GM19023 (cell line): Measurements from ENCODE around the gene ZNF185.
"Not testable (repeated sequence)": the region's sequence is repeated elsewhere in the genome, so short reads cannot be mapped to it uniquely, and the experiment has no call there.

Source experiments
- ATAC-seq: cut with Tn5 transposase; IDR thresholded peaks from one replicate; pipeline ENCODE4 v1.9.1; 2021; ENCODE audit warnings: mild to moderate bottlenecking, moderate library complexity; ENCODE audit not compliant: unreplicated experiment

The ZNF185 gene

DNA sequence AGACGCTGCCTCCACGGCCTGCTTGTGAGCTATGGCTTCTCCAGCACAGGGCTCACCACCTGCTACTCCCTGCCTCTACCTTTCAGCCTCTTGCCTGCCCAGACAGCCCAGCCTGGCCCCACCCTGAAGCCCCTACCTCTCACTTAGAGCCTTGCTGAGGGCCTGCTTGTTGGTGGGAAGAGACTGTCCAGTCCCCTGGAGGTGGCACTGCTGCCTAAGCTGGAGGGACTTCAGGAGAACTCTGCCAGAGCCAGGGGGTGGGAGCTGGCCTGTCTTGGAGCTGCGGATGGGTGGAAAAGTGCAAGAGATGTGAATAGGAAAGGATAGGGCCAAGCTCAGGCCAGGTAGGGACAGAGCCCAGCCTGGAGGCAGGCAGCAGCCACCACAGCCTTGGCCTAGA lies 2.7 kb upstream of the ZNF185 start:
- no peak for ATAC-seq

- no peak for ATAC-seq
Measured at GRCh38 chrX:152895724-152896420, 2.0 kb upstream of the ZNF185 start.

DNA sequence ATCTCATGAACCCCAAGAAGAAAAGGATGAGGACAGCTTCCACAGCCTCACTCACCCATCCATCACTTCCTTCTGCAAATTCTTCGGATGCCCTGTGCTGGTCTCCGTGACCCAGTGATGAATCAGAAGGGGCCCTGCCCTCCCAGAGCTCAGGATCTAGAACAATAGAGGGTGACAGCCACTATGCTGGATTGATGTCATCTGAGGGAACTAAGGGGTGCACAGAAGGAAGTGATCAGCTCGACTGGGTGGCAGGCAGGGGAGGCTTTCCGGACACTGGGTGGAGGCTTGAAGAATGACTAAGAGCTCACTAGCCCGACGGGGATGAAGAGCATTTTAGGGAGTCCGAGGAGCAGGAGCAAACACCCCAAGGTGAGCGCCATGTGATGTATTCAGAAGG lies 1.4 kb upstream of the ZNF185 start:
- no peak for ATAC-seq

- ATAC-seq, result no peak
Measured at GRCh38 chrX:152898442-152898841, 575 bp downstream of the ZNF185 start.

- ATAC-seq, result no peak
Measured at GRCh38 chrX:152899111-152899873, 1.4 kb downstream of the ZNF185 start.

GRCh38 chrX:152899874-152900719 lies 2.2 kb downstream of the ZNF185 start:
- ATAC-seq, result no peak

- no peak for ATAC-seq
Measured at GRCh38 chrX:152900937-152901445, 3.1 kb downstream of the ZNF185 start.

- ATAC-seq, result no peak
Measured at GRCh38 chrX:152901816-152902501, 4.1 kb downstream of the ZNF185 start.

GRCh38 chrX:152902502-152902820 lies 4.6 kb downstream of the ZNF185 start:
- ATAC-seq, result no peak

DNA sequence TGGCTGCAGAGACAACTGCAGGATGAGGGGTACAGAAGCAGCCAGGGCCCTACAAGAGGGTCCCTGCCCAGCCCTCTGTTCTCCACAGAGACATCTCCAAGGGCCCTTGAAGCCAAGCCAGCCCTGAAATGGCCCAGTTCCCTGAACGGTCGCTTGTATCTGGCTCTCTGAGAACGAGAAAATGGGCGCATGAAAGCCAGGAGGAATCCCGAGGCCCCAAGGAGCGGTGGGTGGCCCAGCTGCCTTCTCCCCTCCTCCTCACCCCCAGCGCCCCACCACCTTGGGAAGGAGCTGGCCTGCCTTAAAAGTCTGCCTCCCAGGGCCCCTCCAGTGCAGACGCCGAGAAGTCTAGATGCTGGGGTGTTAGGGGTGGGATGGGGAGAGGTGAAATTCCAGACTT lies 5.7 kb downstream of the ZNF185 start:
- no peak for ATAC-seq

GRCh38 chrX:152904151-152905080 lies 6.5 kb downstream of the ZNF185 start:
- ATAC-seq, result no peak

DNA sequence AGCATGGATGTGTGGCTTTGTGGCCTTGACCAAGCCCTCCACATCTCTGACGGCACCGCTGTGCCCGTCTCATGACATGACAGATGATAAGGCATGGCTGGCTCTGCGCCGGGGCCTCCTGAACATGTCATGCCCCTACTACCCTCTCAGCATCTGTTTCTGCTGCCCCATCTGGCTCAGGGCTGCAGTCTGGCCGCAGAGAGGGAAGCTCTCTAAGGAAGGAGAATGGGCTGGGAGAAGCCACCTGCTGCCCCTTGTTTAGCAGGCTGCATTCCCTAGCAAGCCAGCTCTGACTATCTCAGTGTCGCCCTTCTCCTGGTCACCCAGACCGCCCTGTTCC lies 7.2 kb downstream of the ZNF185 start:
- no peak for ATAC-seq

DNA sequence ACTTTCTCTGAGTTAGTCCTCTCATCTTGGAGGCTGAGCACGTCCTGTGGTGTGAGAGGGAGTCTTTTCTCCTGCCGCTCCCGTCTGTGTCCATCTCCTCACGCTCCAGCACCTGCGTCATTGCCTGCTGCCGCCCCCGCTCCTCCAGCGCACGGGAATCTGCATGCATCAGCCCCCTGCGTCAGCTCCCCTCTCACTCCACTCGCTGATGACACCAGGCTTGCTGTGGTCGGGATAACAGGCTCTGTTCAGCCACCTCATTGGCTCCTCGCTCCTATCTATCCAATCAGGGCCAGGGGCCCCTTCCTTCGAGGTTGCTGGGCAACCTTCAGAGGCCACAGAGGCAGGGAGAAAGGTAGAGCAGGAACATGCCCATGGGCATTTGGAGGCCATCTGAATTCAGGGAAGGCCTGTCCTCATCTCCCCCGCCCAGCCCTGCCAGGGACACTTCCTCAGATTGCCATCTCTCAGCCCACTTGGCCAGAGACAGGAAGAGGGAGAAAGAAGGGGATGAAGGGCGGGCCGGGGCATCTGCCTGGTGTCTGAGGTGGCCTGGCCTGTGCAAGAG lies 9.3 kb downstream of the ZNF185 start:
- ATAC-seq, result no peak

GRCh38 chrX:152908486-152908885 lies 10.6 kb downstream of the ZNF185 start:
- ATAC-seq, result no peak

DNA sequence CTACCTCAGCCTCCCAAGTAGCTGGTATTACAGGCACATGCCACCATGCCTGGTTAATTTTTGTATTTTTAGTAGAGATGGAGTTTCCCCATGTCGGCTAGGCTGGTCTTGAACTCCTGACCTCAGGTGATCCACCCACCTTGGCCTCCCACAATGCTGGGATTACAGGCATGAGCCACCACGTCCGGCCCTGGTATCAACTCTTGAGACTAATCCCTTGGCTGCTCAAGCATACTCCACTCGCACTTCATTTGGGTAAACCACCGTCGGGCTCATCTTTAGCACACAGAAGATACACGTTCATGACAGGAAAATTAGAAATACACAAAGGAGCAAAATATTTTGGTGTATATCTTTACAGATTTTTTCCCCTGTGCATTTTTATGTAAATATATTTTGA lies 12.2 kb downstream of the ZNF185 start:
- ATAC-seq, result not testable (repeated sequence)

- ATAC-seq, result no peak
Measured at GRCh38 chrX:152912106-152912505, 14.2 kb downstream of the ZNF185 start.

- no peak for ATAC-seq
Measured at GRCh38 chrX:152912641-152913040, 14.8 kb downstream of the ZNF185 start.

- no peak for ATAC-seq
Measured at GRCh38 chrX:152913346-152913745, 15.5 kb downstream of the ZNF185 start.

- no peak for ATAC-seq
Measured at GRCh38 chrX:152913910-152914309, 16.0 kb downstream of the ZNF185 start.
